H1 (cell line): ENCODE results near the gene NLRP12. TPM values are rescaled to one million over a fixed set of nuclear protein-coding genes. Genes with fewer than 3 reads are reported as not detected.
A peak's percentile ranks its signal among the peaks of the same experiment; 100 is the strongest.

Experiments
- CTCF ChIA-PET: fragments of 300-600 bp; sonication (Branson Sonifier 250); formaldehyde crosslinking; loops from one replicate; lab custom pipeline; 2021; ENCODE audit not compliant: partially characterized antibody; lab: Charles Lee
- POLR2A ChIA-PET: fragments of 300-600 bp; sonication (Branson Sonifier 250); formaldehyde crosslinking; loops from one replicate; lab custom pipeline; 2021; ENCODE audit warnings: inconsistent platforms; ENCODE audit not compliant: partially characterized antibody; lab: Charles Lee
- DNase-seq, 2 experiments: peaks; one replicate each; pipeline versions ENCODE4 v3.0.0 to v3.0.0-alpha.2; 2010 to 2022; ENCODE audit warnings: low spot score in 2 of 2, low read depth in 1 of 2, mixed read lengths in 1 of 2
- FAIRE-seq: peaks from 2 replicates; lab custom pipeline; 2011; peaks lifted over from hg19 to GRCh38; lab: Jason Lieb, UNC
- H2AFZ ChIP-seq: 2 replicates; pipeline ENCODE4 v1.8.1; 2012; ENCODE audit warnings: low read length, inconsistent platforms
- H2AK5ac ChIP-seq: 2 replicates; pipeline ENCODE4 v1.6.1; 2013; ENCODE audit warnings: low read depth, low read length
- H2BK120ac ChIP-seq: replicated peaks from 2 replicates; pipeline ENCODE3; 2013; ENCODE audit warnings: low read depth, low read length, inconsistent platforms
- H2BK12ac ChIP-seq: 2 replicates; pipeline ENCODE4 v1.6.1; 2013; ENCODE audit warnings: low read depth, low read length
- H2BK15ac ChIP-seq: 2 replicates; pipeline ENCODE4 v1.6.1; 2013; ENCODE audit warnings: low read length
- H2BK20ac ChIP-seq: 2 replicates; pipeline ENCODE4 v1.6.1; 2013; ENCODE audit warnings: low read length
- H2BK5ac ChIP-seq: 2 replicates; pipeline ENCODE4 v1.6.1; 2013; ENCODE audit warnings: low read depth, low read length
- H3K14ac ChIP-seq: 2 replicates; pipeline ENCODE4 v1.6.1; 2013; ENCODE audit warnings: inconsistent platforms; ENCODE audit not compliant: insufficient read length
- H3K18ac ChIP-seq: 2 replicates; pipeline ENCODE4 v1.6.1; 2013; ENCODE audit warnings: low read length; ENCODE audit errors: extremely low read depth
- H3K23ac ChIP-seq: 2 replicates; pipeline ENCODE4 v1.6.1; 2013; ENCODE audit warnings: inconsistent platforms; ENCODE audit not compliant: insufficient read length
- H3K23me2 ChIP-seq: 2 replicates; pipeline ENCODE4 v1.6.1; 2013; ENCODE audit warnings: low read depth, low read length
- H3K27ac ChIP-seq: 2 replicates; pipeline ENCODE4 v1.6.1; 2011; ENCODE audit warnings: low read depth, low read length, inconsistent platforms
- H3K27me3 ChIP-seq, 4 experiments: replicated peaks in 1 of 4; 1 replicate in 1 of 4; 2 replicates in 3 of 4; pipeline versions ENCODE4 v1.6.1 to v1.8.1; 2011 to 2013; ENCODE audit warnings: low read length in 3 of 4, mild to moderate bottlenecking in 3 of 4, inconsistent platforms in 2 of 4, mixed read lengths in 2 of 4, moderate library complexity in 1 of 4; ENCODE audit not compliant: control insufficient read depth in 3 of 4, insufficient read depth in 3 of 4; ENCODE audit errors: extremely low read depth in 1 of 4
- H3K36me3 ChIP-seq, 4 experiments: 2 replicates each; pipeline versions ENCODE4 v1.6.1 to v1.8.1; 2011 to 2013; ENCODE audit warnings: mild to moderate bottlenecking in 4 of 4, low read length in 3 of 4, moderate library complexity in 2 of 4, control low read depth in 1 of 4, inconsistent platforms in 1 of 4; ENCODE audit not compliant: insufficient read depth in 4 of 4, control insufficient read depth in 2 of 4
- H3K4ac ChIP-seq: replicated peaks from 2 replicates; pipeline ENCODE3; 2013; ENCODE audit warnings: low read length, low read depth, mixed read lengths, inconsistent platforms; ENCODE audit not compliant: insufficient read length
- H3K4me1 ChIP-seq, 4 experiments: replicated peaks in 1 of 4; 1 replicate in 1 of 4; 2 replicates in 3 of 4; pipeline versions ENCODE4 v1.6.1 to v1.8.1; 2011 to 2013; ENCODE audit warnings: low read length in 3 of 4, inconsistent platforms in 2 of 4, mixed read lengths in 1 of 4; ENCODE audit not compliant: insufficient read depth in 4 of 4, control insufficient read depth in 3 of 4
- H3K4me2 ChIP-seq, 2 experiments: 2 replicates each; pipeline versions ENCODE4 v1.6.1 to v1.8.1; 2011 to 2013; ENCODE audit warnings: low read depth in 2 of 2, low read length in 2 of 2, control low read depth in 1 of 2, inconsistent platforms in 1 of 2, mild to moderate bottlenecking in 1 of 2; ENCODE audit not compliant: insufficient read depth in 1 of 2
- H3K4me3 ChIP-seq, 4 experiments: fragments of 200-600, 300-600 bp in 1 of 4; sonication (generic), shearing (Covaris generic), sonication (Bioruptor Twin) in 1 of 4; 2 replicates each; pipeline versions ENCODE4 v1.5.1 to v1.8.1; 2011 to 2016; ENCODE audit warnings: low read length in 4 of 4, low read depth in 3 of 4, control low read depth in 2 of 4, inconsistent platforms in 2 of 4, mild to moderate bottlenecking in 2 of 4, mixed read lengths in 1 of 4, moderate library complexity in 1 of 4; ENCODE audit not compliant: insufficient read depth in 2 of 4; ENCODE audit errors: extremely low read depth in 1 of 4
- H3K56ac ChIP-seq: replicated peaks from 2 replicates; pipeline ENCODE3; 2013; ENCODE audit warnings: low read depth, mild to moderate bottlenecking, mixed read lengths, low read length, inconsistent platforms; ENCODE audit not compliant: insufficient read length
- H3K79me1 ChIP-seq: 2 replicates; pipeline ENCODE4 v1.6.1; 2013; ENCODE audit warnings: low read depth, low read length, control low read depth
- H3K79me2 ChIP-seq, 2 experiments: 2 replicates each; pipeline versions ENCODE4 v1.6.1 to v1.8.1; 2012 to 2013; ENCODE audit warnings: low read length in 2 of 2, mild to moderate bottlenecking in 2 of 2, inconsistent platforms in 1 of 2; ENCODE audit not compliant: insufficient read depth in 2 of 2, control insufficient read depth in 1 of 2
- H3K9ac ChIP-seq, 4 experiments: replicated peaks in 1 of 4; 1 replicate in 1 of 4; 2 replicates in 3 of 4; pipeline versions ENCODE4 v1.6.1 to v1.8.1; 2011 to 2013; ENCODE audit warnings: low read depth in 3 of 4, low read length in 3 of 4, control low read depth in 2 of 4, mild to moderate bottlenecking in 2 of 4, moderate library complexity in 2 of 4, inconsistent platforms in 1 of 4; ENCODE audit errors: extremely low read depth in 1 of 4
- H3K9me3 ChIP-seq, 2 experiments: 2 replicates each; pipeline versions ENCODE4 v1.6.1 to v1.8.1; 2012 to 2013; ENCODE audit warnings: mild to moderate bottlenecking in 2 of 2, moderate library complexity in 2 of 2, control low read depth in 1 of 2, inconsistent platforms in 1 of 2, low read depth in 1 of 2, low read length in 1 of 2, mixed read lengths in 1 of 2; ENCODE audit not compliant: insufficient read depth in 2 of 2
- H4K20me1 ChIP-seq, 2 experiments: replicated peaks in 1 of 2; 2 replicates each; pipeline versions ENCODE3 to v1.8.1; 2011 to 2013; ENCODE audit warnings: inconsistent platforms in 2 of 2, low read length in 2 of 2, mild to moderate bottlenecking in 1 of 2; ENCODE audit not compliant: insufficient read depth in 2 of 2, control insufficient read depth in 1 of 2
- H4K5ac ChIP-seq: 2 replicates; pipeline ENCODE4 v1.6.1; 2013; ENCODE audit warnings: low read length, low read depth, mixed read lengths, inconsistent platforms; ENCODE audit not compliant: insufficient read length
- H4K8ac ChIP-seq: 2 replicates; pipeline ENCODE4 v1.8.0; 2013; ENCODE audit warnings: mild to moderate bottlenecking, moderate library complexity, low read length, inconsistent platforms; ENCODE audit not compliant: insufficient read depth; ENCODE audit errors: extremely low read depth
- H4K91ac ChIP-seq: replicated peaks from 2 replicates; pipeline ENCODE3; 2013; ENCODE audit warnings: low read length, mixed read lengths, inconsistent platforms; ENCODE audit not compliant: insufficient read length
- BCL11A ChIP-seq, 2 experiments: IDR thresholded peaks; one replicate each; pipeline ENCODE4 v1.6.1; 2011; ENCODE audit warnings: low read depth in 2 of 2, low read length in 2 of 2, mild to moderate bottlenecking in 2 of 2
- BRCA1 ChIP-seq: IDR thresholded peaks from 2 replicates; pipeline ENCODE4 v1.6.1; 2012; ENCODE audit warnings: low read depth, low read length, improper control_type of control experiment
- JUN ChIP-seq: IDR thresholded peaks from 2 replicates; pipeline ENCODE4 v1.6.1; 2011; ENCODE audit warnings: low read depth, mild to moderate bottlenecking, improper control_type of control experiment, low read length
- POLR2A ChIP-seq, 2 experiments: IDR thresholded peaks; 1 replicate in 1 of 2; 2 replicates in 1 of 2; pipeline ENCODE4 v1.6.1; 2011; ENCODE audit warnings: low read depth in 2 of 2, low read length in 2 of 2, mild to moderate bottlenecking in 2 of 2; ENCODE audit errors: control extremely low read depth in 1 of 2
- POLR2AphosphoS5 ChIP-seq: IDR thresholded peaks from 2 replicates; pipeline ENCODE4 v1.6.1; 2011; ENCODE audit warnings: low read depth, low read length
- SIX5 ChIP-seq: IDR thresholded peaks from 2 replicates; pipeline ENCODE4 v1.6.1; 2011; ENCODE audit warnings: mild to moderate bottlenecking, low read depth, low read length
- TEAD4 ChIP-seq: IDR thresholded peaks from 2 replicates; pipeline ENCODE4 v1.6.1; 2012; ENCODE audit warnings: low read depth, low read length, inconsistent platforms, mixed read lengths
- WGBS, 2 experiments: shearing (Covaris generic) in 1 of 2; methylation state at CpG; one replicate each; pipeline versions ENCODE4 v1.1.6 to v1.1.7; 2013 to 2015; ENCODE audit warnings: low lambda C conversion rate in 2 of 2, mixed read lengths in 2 of 2, inconsistent platforms in 1 of 2, low coverage in 1 of 2, missing lambda C conversion rate in 1 of 2; ENCODE audit not compliant: insufficient replicate concordance in 2 of 2, insufficient coverage in 1 of 2, insufficient read length in 1 of 2; ENCODE audit errors: extremely low coverage in 1 of 2, missing lambda C conversion rate in 1 of 2; 5-methylcytosine and 5-hydroxymethylcytosine counted together
- polyA plus RNA-seq, 7 experiments: library from polyadenylated mRNA; depleted of rRNA in 3 of 7; stranded (reverse) in 5 of 7; unstranded in 2 of 7; fragments of >200 nt in 5 of 7; fragments of 200-250 nt in 2 of 7; gene quantifications; 1 replicate in 5 of 7; 2 replicates in 1 of 7; 4 replicates in 1 of 7; pipeline versions ENCODE4 v1.2.1 to v1.2.3, GENCODE V29; 2011 to 2013; ENCODE audit warnings: missing spikeins in 2 of 7, mixed read lengths in 2 of 7
- total RNA-seq: library from RNA; stranded (reverse); fragmentation: NEBNext Ultra II Directional; extraction: Animal tissue kit (Norgen Biotek cat#: 25700); gene quantifications from 2 replicates; pipeline ENCODE4 v1.2.1, GENCODE V29; 2021

The NLRP12 gene
- total and polyA plus RNA-seq, 2 of the 8 experiments (the other 6 are each of a cell fraction or from before 2014, with no cell fraction given), result 1.0 to 1.8 TPM

- Histone ChIP-seq H2BK20ac (no peak overlapping the region), H3K4ac (no peak overlapping the region), H3K14ac (no peak overlapping the region), H3K4me3 (no peak overlapping the region), H4K20me1 (peaks cover 6 to 9% of the 10 kb centered on the region in 2 experiments), H3K4me1 (peaks cover 0 to 5% (median 4%) of the 10 kb centered on the region in 4 experiments; a peak in 3 of 7 replicates), H3K23ac (no peak overlapping the region), H3K79me1 (peaks cover 9% of the 10 kb centered on the region; the same call in 1 of the 2 replicates), H3K79me2 (peaks cover 0 to 17% of the 10 kb centered on the region in 2 experiments; a peak in 1 of 4 replicates), H4K8ac (no peak overlapping the region), H3K27ac (no peak overlapping the region), H2BK5ac (no peak overlapping the region), H4K5ac (no peak overlapping the region), H3K9ac (no peak overlapping the region), H2BK12ac (no peak overlapping the region), H3K18ac (no peak overlapping the region), H3K36me3 (peaks cover 7 to 30% (median 16%) of the 10 kb centered on the region in 4 experiments; a peak in 6 of 8 replicates), H4K91ac (no peak overlapping the region), H2AK5ac (no peak overlapping the region), H2BK120ac (no peak overlapping the region), H2BK15ac (no peak overlapping the region), H2AFZ (no peak overlapping the region), H3K9me3 (no peaks in the 10 kb centered on the region), H3K4me2 (no peak overlapping the region), H3K23me2 (peaks cover 16% of the 10 kb centered on the region; the same call in 1 of the 2 replicates), H3K56ac (no peak overlapping the region), H3K27me3 (no peaks in the 10 kb centered on the region)
- 88% methylated on average over 7 of the region's 7 CpGs; no CpG with 5 or more reads in 1 of the 2 experiments for WGBS, 2 experiments
- DNase-seq (no peak), FAIRE-seq (no peak)
- POLR2A ChIA-PET, result interaction anchor here (0.7 to 4.1 kb wide), 11 partner anchors 8 to 175 kb away, joined by 3 to 46 read pairs (median 6); partner anchors contain the start of gene PRKCG
- TF ChIP-seq POLR2A (IDR thresholded peaks at IDR 0.05; ENCODE audit: control extremely low read depth in 1 of 2, low read depth in 2 of 2, low read length in 2 of 2) (peak in 1 of 2 experiments; percentile 66; a peak in 2 of 3 replicates), POLR2AphosphoS5 (0 out of 2 replicates have a peak, but pooled peaks have one; percentile 19), BRCA1 (no peak), SIX5 (no peak), BCL11A (IDR thresholded peaks at IDR 0.05; ENCODE audit: low read depth in 2 of 2, low read length in 2 of 2) (no peak), JUN (no peak), TEAD4 (no peak)
- CTCF ChIA-PET, result interaction anchor here (1.2 to 3.6 kb wide), 6 partner anchors 11 to 71 kb away, joined by 3 to 12 read pairs (median 6); partner anchors contain the start of gene PRKCG
These were observed 47.3 kb upstream of the NLRP12 start for GRCh38 chr19:53871454-53871853.
